WTC11 (cell line): ENCODE measurements around the gene PPIB. TPM values are rescaled to one million over a fixed set of nuclear protein-coding genes. Genes with fewer than 3 reads are reported as not detected.

Source experiments
- ATAC-seq: fragments of 200-7000 bp; cut with Tn5 transposase; 2 replicates; pipeline ENCODE4 v1.10.0; 2021; ENCODE audit warnings: mild to moderate bottlenecking, moderate library complexity
- CTCF ChIA-PET: fragments of 300-600 bp; sonication (Branson Sonifier 250); formaldehyde crosslinking; loops from one replicate; lab custom pipeline; 2021; ENCODE audit warnings: antibody characterized with exemption; lab: Charles Lee
- POLR2A ChIA-PET: fragments of 350-600 bp; sonication (Branson Sonifier 250); formaldehyde crosslinking; loops from one replicate; lab custom pipeline; 2021; ENCODE audit warnings: antibody characterized with exemption; lab: Charles Lee
- DNase-seq: peaks from one replicate; pipeline ENCODE4 v3.0.0; 2021; ENCODE audit warnings: low spot score
- H3K27ac Mint-ChIP-seq: 2 replicates; pipeline ENCODE4 v1.8.0; 2021; ENCODE audit warnings: mixed read lengths
- H3K27me3 Mint-ChIP-seq: 2 replicates; pipeline ENCODE4 v1.8.0; 2021; ENCODE audit warnings: low read depth, mild to moderate bottlenecking, moderate library complexity, mixed read lengths
- H3K36me3 Mint-ChIP-seq: 2 replicates; pipeline ENCODE4 v1.8.0; 2021; ENCODE audit warnings: mixed read lengths
- H3K4me1 Mint-ChIP-seq: 2 replicates; pipeline ENCODE4 v1.8.0; 2022; ENCODE audit warnings: mixed read lengths
- H3K4me3 Mint-ChIP-seq: 2 replicates; pipeline ENCODE4 v1.8.0; 2021; ENCODE audit warnings: mild to moderate bottlenecking, moderate library complexity, mixed read lengths
- H3K9me3 Mint-ChIP-seq: 2 replicates; pipeline ENCODE4 v1.8.0; 2021; ENCODE audit warnings: mixed read lengths
- AFF4 ChIP-seq: sonication (generic); formaldehyde crosslinking; IDR thresholded peaks from 2 replicates; pipeline ENCODE4 v1.8.1; 2023; ENCODE audit warnings: mild to moderate bottlenecking, missing genetic modification reagents, borderline replicate concordance
- ATF1 ChIP-seq: sonication (generic); formaldehyde crosslinking; IDR thresholded peaks from 2 replicates; pipeline ENCODE4 v1.8.1; 2023; ENCODE audit warnings: mild to moderate bottlenecking, moderate library complexity, missing genetic modification reagents
- CREM ChIP-seq: sonication (generic); formaldehyde crosslinking; IDR thresholded peaks from 2 replicates; pipeline ENCODE4 v1.8.1; 2022; ENCODE audit warnings: mild to moderate bottlenecking, missing genetic modification reagents, moderate library complexity
- E2F5 ChIP-seq: sonication (generic); formaldehyde crosslinking; IDR thresholded peaks from 2 replicates; pipeline ENCODE4 v1.8.1; 2022; ENCODE audit warnings: mild to moderate bottlenecking, moderate library complexity, missing genetic modification reagents
- IRF2 ChIP-seq: sonication (generic); formaldehyde crosslinking; IDR thresholded peaks from 2 replicates; pipeline ENCODE4 v1.8.0; 2022; ENCODE audit warnings: low read depth, missing genetic modification reagents, borderline replicate concordance
- MYBL2 ChIP-seq: sonication (generic); formaldehyde crosslinking; IDR thresholded peaks from 2 replicates; pipeline ENCODE4 v1.8.1; 2023; ENCODE audit warnings: mild to moderate bottlenecking, moderate library complexity, missing genetic modification reagents
- NFE2L1 ChIP-seq: sonication (generic); formaldehyde crosslinking; IDR thresholded peaks from 2 replicates; pipeline ENCODE4 v1.8.1; 2023; ENCODE audit warnings: missing genetic modification reagents
- NR1H2 ChIP-seq: sonication (generic); formaldehyde crosslinking; IDR thresholded peaks from 2 replicates; pipeline ENCODE4 v1.9.0; 2021; ENCODE audit warnings: mild to moderate bottlenecking, moderate library complexity, missing genetic modification reagents
- RELA ChIP-seq: sonication (generic); formaldehyde crosslinking; IDR thresholded peaks from 2 replicates; pipeline ENCODE4 v1.8.1; 2022; ENCODE audit warnings: missing genetic modification reagents, mild to moderate bottlenecking, borderline replicate concordance
- SMAD4 ChIP-seq: sonication (generic); formaldehyde crosslinking; IDR thresholded peaks from 2 replicates; pipeline ENCODE4 v1.8.0; 2022; ENCODE audit warnings: mild to moderate bottlenecking, missing genetic modification reagents
- STAT6 ChIP-seq: sonication (generic); formaldehyde crosslinking; conservative IDR thresholded peaks from 2 replicates; pipeline ENCODE4 v1.8.1; 2023; ENCODE audit warnings: mild to moderate bottlenecking, low read depth, missing genetic modification reagents, moderate library complexity
- ZMAT4 ChIP-seq: fragments of 250-450 bp; sonication (Bioruptor Pico); IDR thresholded peaks from 2 replicates; pipeline ENCODE4 v1.9.0; 2021; ENCODE audit warnings: mild to moderate bottlenecking
- ZNF121 ChIP-seq: sonication (generic); formaldehyde crosslinking; IDR thresholded peaks from 2 replicates; pipeline ENCODE4 v1.8.0; 2023; ENCODE audit warnings: missing genetic modification reagents
- ZNF138 ChIP-seq: sonication (generic); formaldehyde crosslinking; conservative IDR thresholded peaks from 2 replicates; pipeline ENCODE4 v1.8.1; 2022; ENCODE audit warnings: mild to moderate bottlenecking, moderate library complexity, missing genetic modification reagents
- ZNF396 ChIP-seq: fragments of 250-450 bp; sonication (Bioruptor Pico); IDR thresholded peaks from 2 replicates; pipeline ENCODE4 v1.8.0; 2021; ENCODE audit warnings: mild to moderate bottlenecking, moderate library complexity, borderline replicate concordance
- ZNF416 ChIP-seq: fragments of 250-450 bp; sonication (Bioruptor Pico); IDR thresholded peaks from 2 replicates; pipeline ENCODE4 v1.9.0; 2021; ENCODE audit warnings: mild to moderate bottlenecking, inconsistent platforms
- ZNF425 ChIP-seq: fragments of 250-450 bp; sonication (Bioruptor Pico); conservative IDR thresholded peaks from 2 replicates; pipeline ENCODE4 v1.9.0; 2021; ENCODE audit warnings: mild to moderate bottlenecking
- ZNF532 ChIP-seq: fragments of 250-450 bp; sonication (Bioruptor Pico); IDR thresholded peaks from 2 replicates; pipeline ENCODE4 v1.9.0; 2021; ENCODE audit warnings: mild to moderate bottlenecking, borderline replicate concordance
- ZNF671 ChIP-seq: fragments of 250-450 bp; sonication (Bioruptor Pico); IDR thresholded peaks from 2 replicates; pipeline ENCODE4 v1.8.0; 2021; ENCODE audit warnings: mild to moderate bottlenecking
- total RNA-seq: library from RNA; stranded (reverse); gene quantifications from 3 replicates; pipeline ENCODE4 v1.2.3, GENCODE V29; 2021

The PPIB gene
- total RNA-seq, 1 experiment from 2014 or later: 485 TPM

DNA sequence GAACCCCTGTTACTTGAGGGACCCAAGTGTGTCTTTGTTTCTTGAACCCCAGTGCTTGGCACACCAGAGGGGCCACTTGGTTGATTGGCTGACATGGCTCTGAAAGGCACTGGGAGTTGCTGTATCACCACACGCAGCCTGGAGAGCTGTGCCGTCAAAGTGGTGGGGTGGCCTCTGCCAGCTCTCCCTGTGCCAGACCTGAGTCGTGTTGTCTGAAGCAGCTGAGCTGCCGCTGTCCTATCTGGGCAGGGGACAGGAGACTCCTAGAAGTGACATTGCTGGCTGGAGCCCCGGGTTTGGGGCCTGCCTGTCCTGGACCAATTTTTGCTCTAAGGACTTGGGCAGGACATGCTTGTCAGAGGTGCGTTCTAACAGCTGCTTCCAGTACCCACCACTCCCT, 16.8 kb downstream of the PPIB start (continued):
- TF ChIP-seq ZNF425 (CRISPR knock-in tag) (no peak), SMAD4 (no peak), ATF1 (CRISPR knock-in tag) (no peak), MYBL2 (CRISPR knock-in tag) (no peak), NFE2L1 (no peak), ZNF671 (CRISPR knock-in tag) (no peak)

- Mint-ChIP-seq H3K36me3 (no peaks in the 10 kb centered on the region), H3K4me1 (peaks cover 4% of the 10 kb centered on the region), H3K4me3 (no peak overlapping the region), H3K27me3 (peaks cover 5% of the 10 kb centered on the region), H3K27ac (0 out of 2 replicates have a peak overlapping the region, but pooled peaks have one; percentile 35), H3K9me3 (no peaks in the 10 kb centered on the region)
- DNase-seq: no peak
- ChIA-PET POLR2A (no interaction called here), CTCF (interaction anchor here (0.5 to 4.9 kb wide), 3 partner anchors 9 to 162 kb away, joined by 3 to 39 read pairs (median 6); partner anchors contain the start of gene CIAO2A)
- ATAC-seq: no peak
- TF ChIP-seq E2F5 (CRISPR knock-in tag): no peak
- no peak for TF ChIP-seq CREM
- TF ChIP-seq ZNF416 (CRISPR knock-in tag): no peak
- no peak for TF ChIP-seq STAT6 (CRISPR knock-in tag)
- no peak for TF ChIP-seq ZNF671 (CRISPR knock-in tag)
- no peak for TF ChIP-seq ZNF396 (CRISPR knock-in tag)
- TF ChIP-seq NR1H2 (CRISPR knock-in tag): no peak
- TF ChIP-seq AFF4: no peak
- TF ChIP-seq, all 79 proteins: peak for 0
These were observed 18.1 kb downstream of the PPIB start for GRCh38 chr15:64144565-64145281.

DNA sequence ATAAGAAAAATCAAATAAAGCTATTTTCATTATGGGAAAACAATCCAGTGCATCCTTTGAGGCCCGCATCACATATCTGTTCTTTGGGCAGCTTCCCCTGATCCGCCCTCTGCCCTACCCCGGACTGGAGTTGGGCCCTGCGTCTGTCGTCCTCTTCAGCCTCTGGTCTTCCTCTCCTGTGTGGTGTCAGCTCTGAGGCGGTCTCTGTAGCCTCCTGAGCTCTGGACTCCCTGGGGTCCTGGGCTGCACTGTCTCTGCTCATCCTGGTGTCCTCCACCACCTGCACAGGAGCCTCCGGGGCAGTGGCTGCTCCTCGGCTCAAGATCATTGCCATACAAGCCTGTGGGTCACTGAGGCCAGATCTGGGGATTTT, 18.6 kb downstream of the PPIB start:
- Mint-ChIP-seq H3K4me1 (no peaks in the 10 kb centered on the region), H3K27ac (no peak overlapping the region), H3K4me3 (no peak overlapping the region), H3K27me3 (no peaks in the 10 kb centered on the region), H3K9me3 (no peaks in the 10 kb centered on the region), H3K36me3 (no peaks in the 10 kb centered on the region)
- ChIA-PET CTCF (interaction anchor here (0.9 to 4.9 kb wide), 3 partner anchors 9 to 226 kb away, joined by 3 to 39 read pairs (median 3); partner anchors contain the start of gene CIAO2A), POLR2A (no interaction called here)
- DNase-seq: no peak
- ATAC-seq: no peak
- no peak for TF ChIP-seq ZNF121 (CRISPR knock-in tag)
- TF ChIP-seq IRF2 (CRISPR knock-in tag): no peak
- no peak for TF ChIP-seq ZNF138 (CRISPR knock-in tag)
- no peak for TF ChIP-seq RELA (CRISPR knock-in tag)
- TF ChIP-seq ZMAT4 (CRISPR knock-in tag): no peak
- no peak for TF ChIP-seq ZNF532
